ENCODE data around the gene PHETA1. TPM values are rescaled to one million over a fixed set of nuclear protein-coding genes. Genes with fewer than 3 reads are reported as not detected.

PHETA1 gene
- total RNA-seq, 4 donors from 2014 or later: 6.3 to 16.0 (median 8.2) TPM

- no peaks in the 10 kb centered on the region for H3K9me3 ChIP-seq
- H3K4me3 ChIP-seq: no peak overlapping the region
- no peak for ATAC-seq
- TF ChIP-seq EP300 (IDR thresholded peaks at IDR 0.05) (no peak), POLR2A (IDR thresholded peaks at IDR 0.05) (no peak), CTCF (IDR thresholded peaks at IDR 0.05) (no peak)
- no peak overlapping the region for H3K27ac ChIP-seq
- no peaks in the 10 kb centered on the region for H3K36me3 ChIP-seq
- H3K4me1 ChIP-seq: no peaks in the 10 kb centered on the region
- H3K27me3 ChIP-seq: peaks cover 54% of the 10 kb centered on the region
- WGBS, 2 donors (ENCODE audit: low coverage in 1 of 2): 80 to 82% methylated on average over 1 to 5 of the region's 5 CpGs
Measured at GRCh38 chr12:111316671-111317070, 52.2 kb downstream of the PHETA1 start.

- Histone ChIP-seq H3K4me3 (no peak overlapping the region), H3K9me3 (no peaks in the 10 kb centered on the region), H3K4me1 (no peaks in the 10 kb centered on the region), H3K27ac (no peak overlapping the region), H3K36me3 (no peaks in the 10 kb centered on the region), H3K27me3 (peaks cover 56% of the 10 kb centered on the region)
- peak; percentile 42 for ATAC-seq
- WGBS, 2 donors (ENCODE audit: low coverage in 1 of 2): 63 to 65% methylated on average over 5 to 7 of the region's 7 CpGs
- no peak for TF ChIP-seq CTCF (IDR thresholded peaks at IDR 0.05)
- no peak for TF ChIP-seq POLR2AphosphoS5 (IDR thresholded peaks at IDR 0.05)
- no peak for TF ChIP-seq POLR2A (IDR thresholded peaks at IDR 0.05)
- TF ChIP-seq EP300 (IDR thresholded peaks at IDR 0.05): no peak
Measured at GRCh38 chr12:111314953-111315539, 53.8 kb downstream of the PHETA1 start.

GRCh38 chr12:111313833-111314259 is 55.0 kb downstream of the PHETA1 start:
- Histone ChIP-seq H3K36me3 (no peaks in the 10 kb centered on the region), H3K4me1 (no peaks in the 10 kb centered on the region), H3K27me3 (peaks cover 58% of the 10 kb centered on the region), H3K27ac (no peak overlapping the region), H3K4me3 (no peak overlapping the region), H3K9me3 (no peaks in the 10 kb centered on the region)
- no peak for TF ChIP-seq POLR2AphosphoS5 (IDR thresholded peaks at IDR 0.05)
- peak in 3 of 4 experiments; percentile 81 to 93 (median 89) for TF ChIP-seq CTCF (IDR thresholded peaks at IDR 0.05)
- 5% methylated on average over 3 of the region's 8 CpGs; no CpG with 5 or more reads in 1 of the 2 donors for WGBS, 2 donors (ENCODE audit: low coverage in 1 of 2)
- ATAC-seq: peak; percentile 75

- H3K9me3 ChIP-seq: no peaks in the 10 kb centered on the region
- TF ChIP-seq POLR2A (IDR thresholded peaks at IDR 0.05) (no peak), CTCF (IDR thresholded peaks at IDR 0.05) (no peak), POLR2AphosphoS5 (IDR thresholded peaks at IDR 0.05) (no peak), EP300 (IDR thresholded peaks at IDR 0.05) (no peak)
- 58 to 75% methylated on average over 2 to 5 of the region's 5 CpGs for WGBS, 2 donors (ENCODE audit: low coverage in 1 of 2)
Measured at GRCh38 chr12:111312708-111313107, 56.2 kb downstream of the PHETA1 start.

GRCh38 chr12:111312016-111312415 is 56.9 kb downstream of the PHETA1 start:
- Histone ChIP-seq H3K9me3 (peaks cover 0 to 7% (median 0%) of the 10 kb centered on the region in 3 donors), H3K4me3 (no peak overlapping the region), H3K36me3 (no peaks in the 10 kb centered on the region), H3K27me3 (peaks cover 47% of the 10 kb centered on the region), H3K4me1 (no peaks in the 10 kb centered on the region), H3K27ac (no peak overlapping the region)
- ATAC-seq: no peak
- no CpG with 5 or more reads among the region's 13 CpGs for WGBS, 2 donors (ENCODE audit: low coverage in 1 of 2)
- TF ChIP-seq CTCF (IDR thresholded peaks at IDR 0.05): no peak
- no peak for TF ChIP-seq EP300 (IDR thresholded peaks at IDR 0.05)
- TF ChIP-seq POLR2A (IDR thresholded peaks at IDR 0.05): no peak
- TF ChIP-seq POLR2AphosphoS5 (IDR thresholded peaks at IDR 0.05): no peak

More at GRCh38 chr12:111312708-111313107, 56.2 kb downstream of the PHETA1 start:
- Histone ChIP-seq H3K4me1 (no peaks in the 10 kb centered on the region), H3K36me3 (no peaks in the 10 kb centered on the region), H3K27me3 (peaks cover 51% of the 10 kb centered on the region), H3K27ac (no peak overlapping the region), H3K4me3 (no peak overlapping the region)
- ATAC-seq: no peak
